SK-N-SH treated with all-trans-retinoic acid at 6 μM for 48 hours (cell line): Measurements from ENCODE around the gene MAML2.

Experiments
- ARNTL ChIP-seq: fragments of 450-650 bp; formaldehyde crosslinking; IDR thresholded peaks from 2 replicates; pipeline ENCODE4 v1.5.0; 2020; ENCODE audit warnings: low read depth, mild to moderate bottlenecking, moderate library complexity, borderline replicate concordance
- TOX ChIP-seq: fragments of 250-450 bp; sonication (Bioruptor Pico); IDR thresholded peaks from 2 replicates; pipeline ENCODE4 v1.8.0; 2021; ENCODE audit warnings: mild to moderate bottlenecking, moderate library complexity, borderline replicate concordance

GRCh38 chr11:96218901-96219300 is 124.1 kb downstream of the MAML2 start:
- no peak for TF ChIP-seq ARNTL (CRISPR knock-in tag)
- TF ChIP-seq TOX, result no peak
